Fibroblast of upper back skin (primary cell): ENCODE measurements around the gene HERC2.
"Not testable (repeated sequence)": the region's sequence is repeated elsewhere in the genome, so short reads cannot be mapped to it uniquely, and the experiment has no call there.

Experiments used
- DNase-seq: peaks from one replicate; pipeline ENCODE4 v3.0.0-alpha.2; 2013

The HERC2 gene

GRCh38 chr15:28169366-28169765 is 152.6 kb downstream of the HERC2 start:
- DNase-seq, result no peak

GRCh38 chr15:28168405-28169121 is 153.4 kb downstream of the HERC2 start:
- DNase-seq, result not testable (repeated sequence)

DNA sequence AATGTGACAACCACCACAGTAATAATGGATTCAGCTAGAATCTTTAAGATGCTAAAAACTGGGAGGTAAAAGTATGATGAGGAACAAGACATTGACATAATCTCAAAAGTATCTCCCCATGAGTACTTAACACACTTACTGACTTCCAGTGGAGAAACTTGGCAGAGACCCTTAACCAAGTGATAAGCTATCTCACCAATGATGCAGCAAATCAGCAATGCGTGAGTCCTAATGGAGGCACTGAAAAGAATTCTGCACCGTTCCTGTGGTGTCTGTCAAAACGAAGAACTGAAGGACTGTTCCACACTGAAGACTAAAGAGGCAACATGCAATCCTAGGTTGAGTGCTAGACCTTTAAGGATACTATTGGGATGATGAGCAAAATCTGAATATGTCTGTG is 154.9 kb downstream of the HERC2 start:
- no peak for DNase-seq

DNA sequence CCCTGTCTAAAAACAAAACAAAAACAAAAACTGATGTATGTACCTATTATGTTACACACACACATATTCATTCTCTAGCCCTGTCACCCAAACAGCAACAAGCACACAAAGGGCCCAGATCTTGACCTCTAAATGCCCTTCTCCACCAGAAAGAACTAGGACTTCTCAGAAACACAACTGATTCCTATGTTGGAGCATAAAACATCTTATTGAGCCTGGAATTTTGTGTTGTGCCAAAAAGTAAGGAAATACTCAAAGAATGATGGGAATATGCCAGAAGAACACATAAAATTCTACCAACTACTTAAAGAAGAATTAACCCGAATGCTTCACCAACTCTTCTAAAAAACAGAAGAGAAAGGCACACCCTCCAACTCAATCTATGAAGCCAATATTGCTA is 156.2 kb downstream of the HERC2 start:
- DNase-seq, result peak; percentile 2

DNA sequence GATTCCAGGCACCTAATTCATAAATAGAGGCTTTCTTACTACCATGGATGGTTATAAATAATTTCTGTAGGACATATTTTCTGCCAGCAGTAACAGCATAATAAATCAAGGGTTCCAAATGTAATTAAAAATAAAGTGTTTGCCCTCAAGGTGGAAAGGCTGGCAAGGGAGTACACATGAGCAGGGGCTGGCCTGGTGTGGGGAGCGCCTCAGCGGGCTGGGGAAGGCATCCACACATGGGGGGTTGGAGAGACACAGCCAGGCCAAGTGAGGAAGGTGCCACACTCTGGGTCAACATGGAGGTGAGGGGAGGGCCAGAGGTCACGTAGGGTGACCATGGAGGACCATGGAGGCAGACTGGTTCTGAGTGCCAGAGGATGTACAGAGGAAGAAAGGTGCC is 157.1 kb downstream of the HERC2 start:
- DNase-seq, result no peak

DNA sequence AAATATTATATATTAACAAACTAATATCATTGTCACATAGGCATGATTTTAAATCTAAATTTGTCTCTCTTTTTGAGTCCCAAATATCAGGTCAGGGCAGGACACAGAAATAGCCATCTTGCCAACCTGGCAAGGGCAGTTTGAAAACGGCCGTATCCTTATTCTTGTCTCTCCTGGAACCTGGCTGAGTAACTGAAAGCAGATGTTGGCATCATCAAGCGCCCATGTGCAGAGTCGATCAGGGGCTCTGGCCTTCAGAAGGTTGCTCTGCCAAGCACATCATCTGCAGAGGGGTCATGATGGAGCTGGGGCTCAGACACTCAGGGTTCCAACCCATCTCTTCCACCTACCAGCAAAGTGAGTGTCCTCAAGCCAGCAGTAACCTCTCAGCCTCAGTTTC is 167.7 kb downstream of the HERC2 start:
- no peak for DNase-seq

GRCh38 chr15:28153492-28154119 is 168.4 kb downstream of the HERC2 start:
- DNase-seq, result no peak

DNA sequence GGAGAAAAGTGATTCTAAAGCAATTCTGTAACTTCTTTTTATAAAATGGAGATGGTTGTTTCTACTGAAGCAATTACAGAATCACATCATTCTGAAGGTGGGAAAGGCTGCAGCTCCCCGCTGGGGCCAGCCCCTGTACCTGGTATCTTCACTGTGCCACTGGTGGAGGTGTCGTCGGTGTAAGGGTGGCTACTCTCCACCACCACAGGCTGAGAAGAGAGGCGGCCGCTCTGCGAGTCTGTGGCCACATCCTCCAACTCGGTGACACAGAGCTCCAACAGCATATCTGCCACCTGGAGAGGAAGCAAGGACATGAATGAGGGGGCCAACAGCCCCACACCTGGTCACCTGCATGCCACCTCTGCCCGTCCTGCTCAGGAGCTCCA is 169.4 kb downstream of the HERC2 start:
- not testable (repeated sequence) for DNase-seq

DNA sequence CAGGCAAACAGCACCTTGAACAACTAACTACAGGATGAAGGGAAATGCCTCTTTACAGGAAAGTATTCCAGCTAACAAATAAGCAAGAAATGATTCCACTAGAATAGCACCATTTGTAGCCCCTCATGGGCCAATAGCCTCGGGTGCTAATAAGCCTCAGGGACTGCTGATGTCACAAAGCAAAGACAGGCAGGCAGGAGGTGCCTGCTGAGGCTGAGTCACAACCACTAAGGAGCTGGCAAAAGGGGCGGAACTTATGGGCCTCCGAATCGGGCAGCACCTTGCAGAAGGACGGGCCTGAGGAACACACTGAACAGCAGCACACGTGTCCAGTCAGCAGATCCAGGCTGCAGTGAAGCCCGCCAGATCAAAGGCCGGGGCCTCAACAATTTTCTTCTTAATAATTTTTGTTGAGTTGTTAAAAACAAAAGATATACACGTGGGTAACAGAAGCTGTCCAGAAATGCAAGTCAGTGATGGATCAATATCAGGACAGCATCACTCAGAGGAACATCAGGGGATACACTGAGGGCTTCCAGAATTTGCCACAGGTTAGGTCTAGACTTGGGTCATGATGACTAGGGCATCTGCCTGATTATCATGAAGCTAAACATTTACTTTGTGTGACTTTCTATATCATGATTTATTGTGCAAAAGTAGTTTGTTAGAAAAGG is 170.0 kb downstream of the HERC2 start:
- not testable (repeated sequence) for DNase-seq

- DNase-seq, result no peak
Observed at GRCh38 chr15:28147801-28148200, 174.2 kb downstream of the HERC2 start.

DNA sequence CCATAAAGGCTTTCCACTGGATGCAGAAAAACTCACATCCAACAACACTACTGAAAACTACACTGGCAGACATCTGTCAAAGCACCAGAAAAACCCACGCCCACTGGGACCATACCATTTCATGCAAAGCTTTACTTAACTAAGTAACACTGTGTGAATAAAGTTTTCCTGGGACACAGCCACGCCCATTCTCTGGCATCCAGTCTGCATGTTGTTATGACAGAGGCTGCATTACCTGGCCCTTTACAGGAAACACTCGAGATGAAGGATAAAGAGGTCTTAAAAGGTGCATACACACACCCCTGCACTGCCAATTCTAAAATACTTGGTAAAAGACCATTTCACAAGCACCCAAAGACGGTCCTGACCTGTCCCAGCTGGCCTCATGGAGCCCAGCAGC is 176.6 kb downstream of the HERC2 start:
- not testable (repeated sequence) for DNase-seq

GRCh38 chr15:28140062-28140461 is 181.9 kb downstream of the HERC2 start:
- DNase-seq, result no peak

- DNase-seq, result not testable (repeated sequence)
Observed at GRCh38 chr15:28137408-28138039, 184.5 kb downstream of the HERC2 start.

DNA sequence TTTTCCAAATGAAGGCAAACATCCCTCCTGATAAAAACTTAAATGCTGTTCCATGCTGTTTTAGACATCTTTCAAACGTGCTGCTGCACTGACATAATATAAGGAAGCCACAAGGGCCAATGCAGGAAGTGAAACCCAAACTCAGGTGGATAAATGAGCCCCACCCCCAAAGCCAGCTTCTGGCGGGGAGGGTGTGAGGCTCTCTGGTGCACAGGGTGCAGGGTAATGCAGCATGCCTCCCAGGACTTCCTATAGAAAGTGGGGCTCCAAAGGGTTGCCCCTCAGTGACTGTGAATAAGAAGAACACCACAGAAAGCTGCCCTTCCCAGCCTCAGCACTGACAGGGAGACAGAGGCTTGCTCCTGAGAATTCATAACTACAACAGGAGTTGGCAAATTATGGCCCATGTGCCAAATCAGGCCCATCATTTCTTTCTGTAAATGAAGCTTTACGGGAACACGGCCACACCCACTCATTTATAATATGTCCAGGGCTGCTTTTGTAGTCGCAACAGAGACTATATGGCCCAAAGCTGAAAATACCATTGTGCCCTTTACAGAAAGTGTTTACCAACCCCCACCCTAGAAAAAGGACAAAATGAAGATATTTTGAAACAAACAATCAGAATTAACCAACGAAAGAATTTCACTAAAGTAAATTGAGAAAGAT is 185.6 kb downstream of the HERC2 start:
- not testable (repeated sequence) for DNase-seq

DNA sequence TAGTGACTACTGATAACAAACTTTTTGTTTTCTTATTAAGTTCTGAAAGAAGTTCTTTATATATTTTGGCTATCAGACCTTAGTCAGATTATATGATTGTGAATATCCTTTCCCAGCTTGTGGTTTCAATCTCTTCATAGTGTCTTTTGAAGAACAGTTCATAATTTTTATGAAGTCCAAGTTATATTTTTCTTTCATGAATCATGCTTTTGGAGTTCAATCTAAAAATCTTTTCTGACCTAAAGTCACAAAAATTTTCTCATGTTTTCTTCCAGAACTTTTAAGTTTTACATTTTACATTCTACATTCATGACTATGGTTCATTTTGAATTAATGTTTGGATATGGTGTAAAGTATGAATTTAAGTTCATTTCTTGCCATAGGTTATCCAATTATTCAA is 188.7 kb downstream of the HERC2 start:
- DNase-seq, result peak; percentile 43

GRCh38 chr15:28132524-28133275 is 189.3 kb downstream of the HERC2 start:
- peak; percentile 63 for DNase-seq

GRCh38 chr15:28131946-28132345 is 190.0 kb downstream of the HERC2 start:
- no peak for DNase-seq

DNA sequence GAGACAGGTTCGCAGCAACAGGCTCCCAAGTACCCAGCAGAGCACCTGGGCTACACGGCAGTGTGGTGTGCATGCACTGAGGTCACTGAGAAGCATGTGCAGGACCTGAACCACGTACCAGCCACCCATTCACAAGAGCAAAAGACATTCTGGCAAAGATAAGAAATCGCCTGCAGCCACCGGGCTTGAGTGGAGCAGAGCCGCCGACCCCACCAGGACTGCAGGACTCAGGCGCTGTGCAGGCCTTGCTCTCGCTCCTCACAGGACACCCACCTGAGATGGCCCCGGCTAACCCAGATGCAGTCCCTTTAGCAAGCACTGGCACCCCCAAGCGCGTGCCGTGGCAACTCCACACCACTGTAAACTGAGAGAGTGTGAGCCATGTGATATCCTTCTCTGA is 190.6 kb downstream of the HERC2 start:
- DNase-seq, result no peak

- DNase-seq, result no peak
Observed at GRCh38 chr15:28130651-28131050, 191.3 kb downstream of the HERC2 start.

- no peak for DNase-seq
Observed at GRCh38 chr15:28129231-28129848, 192.6 kb downstream of the HERC2 start.

GRCh38 chr15:28128031-28128430 is 193.9 kb downstream of the HERC2 start:
- no peak for DNase-seq

DNA sequence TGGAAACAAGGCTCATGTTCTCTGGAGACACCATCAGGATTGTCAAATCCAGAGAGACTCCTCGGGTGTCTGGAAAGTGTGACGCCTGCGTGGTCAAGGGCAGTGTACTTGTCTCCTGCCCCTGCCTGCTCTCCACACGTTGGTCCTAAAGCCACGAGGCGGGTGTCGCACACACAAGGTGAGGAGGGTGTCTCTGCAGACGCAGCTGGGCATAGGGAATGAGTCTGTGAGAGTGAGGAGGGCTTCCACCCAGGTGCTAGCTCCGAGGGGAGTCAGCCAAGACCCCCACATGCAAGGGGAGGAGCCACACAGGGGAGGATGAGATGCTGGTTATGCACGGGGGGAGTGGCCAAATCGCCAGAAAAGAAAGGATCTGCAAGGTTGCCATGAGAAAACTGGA is 194.9 kb downstream of the HERC2 start:
- DNase-seq, result no peak
